ENCODE data around the gene JSRP1. TPM values are rescaled to one million over a fixed set of nuclear protein-coding genes. Genes with fewer than 3 reads are reported as not detected.

The JSRP1 gene
- total RNA-seq, 2 experiments from 2014 or later, result 0.56 to 0.58 TPM

DNA sequence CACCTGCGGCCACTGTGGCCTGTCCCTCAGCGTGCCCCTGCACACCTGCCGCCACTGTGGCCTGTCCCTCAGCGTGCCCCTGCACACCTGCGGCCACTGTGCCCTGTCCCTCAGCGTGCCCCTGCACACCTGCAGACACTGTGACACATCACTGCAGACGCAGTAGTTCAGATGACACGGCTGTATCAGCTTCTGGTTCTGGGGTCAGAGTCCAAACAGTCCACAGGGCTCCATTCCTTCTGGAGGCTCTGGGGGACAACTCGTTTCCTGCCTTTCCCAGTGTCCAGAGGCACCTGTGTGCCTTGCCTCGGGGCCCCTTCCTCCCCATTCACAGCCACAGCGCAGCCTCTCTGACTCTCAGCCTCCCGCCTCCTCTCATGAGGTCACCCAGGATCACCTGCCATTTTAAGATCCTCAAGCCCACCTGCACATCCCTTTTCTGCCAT lies 14.1 kb downstream of the JSRP1 start:
- Histone ChIP-seq H3K4me3 (ENCODE audit: low read length) (no peak overlapping the region), H3K36me3 (ENCODE audit: insufficient read depth, low read length) (peaks cover 65% of the 10 kb centered on the region), H3K27me3 (ENCODE audit: control insufficient read depth in 1 of 2, insufficient read depth in 2 of 2, low read length in 2 of 2) (no peaks in the 10 kb centered on the region), H3K9me3 (ENCODE audit: control insufficient read depth in 1 of 2, insufficient read depth in 1 of 2, low read length in 2 of 2) (no peaks in the 10 kb centered on the region), H3K4me1 (ENCODE audit: insufficient read depth, low read length) (peaks cover 66% of the 10 kb centered on the region), H3K27ac (ENCODE audit: low read depth in 1 of 2, low read length in 2 of 2) (no peak overlapping the region)
- POLR2A ChIA-PET, result interaction anchor here (5.3 kb wide), 1 partner anchor 11 kb away, joined by 44 read pairs; no protein-coding TSS in a partner anchor
- Mint-ChIP-seq H3K36me3 (ENCODE audit: low read depth) (peaks cover 68% of the 10 kb centered on the region), H3K4me3 (peak overlapping the region; percentile 62), H3K9me3 (no peaks in the 10 kb centered on the region), H3K27ac (peak overlapping the region; percentile 99), H3K4me1 (ENCODE audit: low read depth) (peaks cover 55% of the 10 kb centered on the region), H3K27me3 (no peaks in the 10 kb centered on the region)
- TF ChIP-seq, protein P1, sequence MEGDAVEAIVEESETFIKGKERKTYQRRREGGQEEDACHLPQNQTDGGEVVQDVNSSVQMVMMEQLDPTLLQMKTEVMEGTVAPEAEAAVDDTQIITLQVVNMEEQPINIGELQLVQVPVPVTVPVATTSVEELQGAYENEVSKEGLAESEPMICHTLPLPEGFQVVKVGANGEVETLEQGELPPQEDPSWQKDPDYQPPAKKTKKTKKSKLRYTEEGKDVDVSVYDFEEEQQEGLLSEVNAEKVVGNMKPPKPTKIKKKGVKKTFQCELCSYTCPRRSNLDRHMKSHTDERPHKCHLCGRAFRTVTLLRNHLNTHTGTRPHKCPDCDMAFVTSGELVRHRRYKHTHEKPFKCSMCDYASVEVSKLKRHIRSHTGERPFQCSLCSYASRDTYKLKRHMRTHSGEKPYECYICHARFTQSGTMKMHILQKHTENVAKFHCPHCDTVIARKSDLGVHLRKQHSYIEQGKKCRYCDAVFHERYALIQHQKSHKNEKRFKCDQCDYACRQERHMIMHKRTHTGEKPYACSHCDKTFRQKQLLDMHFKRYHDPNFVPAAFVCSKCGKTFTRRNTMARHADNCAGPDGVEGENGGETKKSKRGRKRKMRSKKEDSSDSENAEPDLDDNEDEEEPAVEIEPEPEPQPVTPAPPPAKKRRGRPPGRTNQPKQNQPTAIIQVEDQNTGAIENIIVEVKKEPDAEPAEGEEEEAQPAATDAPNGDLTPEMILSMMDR (IDR thresholded peaks at IDR 0.05), result no peak
- DNase-seq (no peak), ATAC-seq (ENCODE audit: poor library complexity) (no peak)
- CTCF ChIA-PET, result interaction anchor here (0.9 kb wide), 1 partner anchor 86 kb away, joined by 3 read pairs; no protein-coding TSS in a partner anchor
- intact Hi-C loops (cut with DNase I, micrococcal nuclease), result no loop called here

DNA sequence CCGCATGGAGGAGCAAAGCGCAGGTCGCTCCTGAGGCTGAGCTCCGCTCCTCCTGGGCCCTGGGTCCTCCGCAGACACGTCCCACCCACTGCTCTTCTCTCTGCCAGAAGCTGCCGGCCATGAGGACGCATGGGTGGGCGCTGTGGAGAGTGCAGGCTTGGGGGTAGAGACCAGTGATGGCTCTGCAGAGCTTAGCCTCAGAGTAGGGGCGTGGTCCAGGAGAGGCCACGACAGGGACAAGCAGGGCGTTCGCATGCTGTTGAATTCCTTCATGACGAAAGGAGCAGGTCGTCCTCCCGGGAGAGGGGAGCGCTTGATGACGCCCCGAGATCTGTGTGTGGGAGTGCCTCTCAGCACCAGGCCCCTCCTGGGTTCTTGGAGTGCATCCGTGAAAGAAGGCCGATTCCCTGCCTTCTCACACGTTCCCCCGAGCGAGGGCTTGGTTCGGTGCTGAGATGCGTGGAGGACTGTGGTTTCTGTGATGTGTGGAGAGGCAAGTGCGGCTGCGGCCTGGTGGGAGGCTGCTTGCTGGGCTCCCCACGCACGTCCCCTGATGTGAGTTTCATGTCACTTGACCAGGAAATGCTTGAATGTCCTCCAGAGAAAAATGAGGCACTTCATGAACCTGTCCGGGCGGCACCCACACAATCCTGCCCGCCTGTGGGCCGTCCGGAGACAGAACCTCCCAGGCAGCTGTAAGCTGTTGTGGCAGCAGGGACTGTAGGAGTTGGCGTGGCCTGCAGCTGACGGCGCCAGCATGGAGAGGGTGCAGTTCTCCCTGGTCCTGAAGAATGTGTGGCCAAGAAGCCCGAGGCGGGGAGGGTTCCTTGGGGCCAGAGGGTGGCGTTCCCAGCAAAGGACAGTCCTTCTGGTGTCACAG lies 15.1 kb downstream of the JSRP1 start:
- Histone ChIP-seq H3K27ac (ENCODE audit: low read depth in 1 of 2, low read length in 2 of 2) (peak overlapping the region; percentile 34 to 72), H3K4me1 (ENCODE audit: insufficient read depth, low read length) (peaks cover 73% of the 10 kb centered on the region), H3K27me3 (ENCODE audit: control insufficient read depth in 1 of 2, insufficient read depth in 2 of 2, low read length in 2 of 2) (no peaks in the 10 kb centered on the region), H3K36me3 (ENCODE audit: insufficient read depth, low read length) (peaks cover 55% of the 10 kb centered on the region), H3K4me3 (ENCODE audit: low read length) (peak overlapping the region; percentile 56), H3K9me3 (ENCODE audit: control insufficient read depth in 1 of 2, insufficient read depth in 1 of 2, low read length in 2 of 2) (no peaks in the 10 kb centered on the region)
- intact Hi-C loops (cut with DNase I, micrococcal nuclease), result no loop called here
- Mint-ChIP-seq H3K36me3 (ENCODE audit: low read depth) (peaks cover 69% of the 10 kb centered on the region), H3K27me3 (peaks cover 4% of the 10 kb centered on the region), H3K4me3 (peak overlapping the region; percentile 85), H3K9me3 (no peaks in the 10 kb centered on the region), H3K4me1 (ENCODE audit: low read depth) (peaks cover 63% of the 10 kb centered on the region), H3K27ac (peak overlapping the region; percentile 99)
- TF ChIP-seq, protein P1 (IDR thresholded peaks at IDR 0.05), result no peak
- no peak for DNase-seq
- POLR2A ChIA-PET, result interaction anchor here (0.7 to 5.3 kb wide), 7 partner anchors 8 to 235 kb away, joined by 3 to 103 read pairs (median 16); partner anchors contain the start of genes AMH and GADD45B
- CTCF ChIA-PET, result interaction anchor here (0.6 to 1.9 kb wide), 5 partner anchors 10 to 121 kb away, joined by 3 to 5 read pairs (median 4); no protein-coding TSS in a partner anchor
- no peak for ATAC-seq (ENCODE audit: poor library complexity)

DNA sequence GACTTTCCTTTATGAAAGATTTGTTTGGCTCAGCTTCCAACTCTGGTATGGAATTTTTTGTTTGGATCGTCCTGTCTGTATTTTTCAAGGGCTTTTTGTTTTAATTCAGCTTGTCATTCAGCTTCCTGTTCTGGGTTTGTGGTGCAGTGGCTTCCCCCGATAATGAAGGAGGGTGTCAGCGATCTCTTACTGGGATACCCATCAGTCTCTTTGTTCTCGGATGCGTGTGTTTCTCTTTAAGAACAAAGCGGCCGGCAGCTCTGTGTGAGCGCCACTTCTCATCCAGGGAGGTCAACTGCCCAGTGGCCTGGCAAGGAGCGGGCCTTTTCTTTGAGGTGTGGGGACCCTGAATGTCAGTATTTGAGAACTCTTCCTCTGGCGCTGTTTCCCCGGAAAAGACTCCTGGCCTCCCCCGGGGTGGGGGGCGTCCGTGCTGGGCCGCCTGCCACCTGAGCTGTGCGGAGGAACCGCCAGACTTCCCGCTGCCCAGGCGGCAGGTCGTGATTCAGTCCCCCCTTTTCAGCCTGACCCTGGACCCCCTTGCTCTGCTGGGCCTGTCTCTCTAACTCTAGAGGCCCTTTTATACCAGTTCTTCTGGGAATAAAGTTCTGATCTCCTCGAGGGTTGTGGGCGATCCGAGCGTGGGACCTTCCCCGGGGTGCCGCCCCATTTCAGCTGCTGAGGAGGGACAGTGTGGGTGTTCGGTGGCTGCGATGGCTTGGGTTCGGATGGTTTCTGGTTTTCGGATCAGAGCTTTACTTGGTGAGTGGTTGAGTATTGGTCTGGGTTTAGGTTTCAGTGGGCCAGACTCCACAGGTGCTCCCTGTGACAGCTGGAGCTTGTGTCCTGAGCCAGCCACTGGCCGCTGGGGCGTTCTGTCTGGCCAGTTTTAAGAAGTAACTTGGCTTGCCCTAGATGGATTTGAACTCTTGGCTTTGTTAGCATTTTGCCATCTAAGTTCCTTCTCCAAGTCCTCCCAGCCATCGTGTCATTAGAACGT lies 16.1 kb downstream of the JSRP1 start:
- ATAC-seq (ENCODE audit: poor library complexity) (no peak), DNase-seq (peak in 8 of 14 experiments; percentile 24 to 82 (median 48))
- Mint-ChIP-seq H3K36me3 (ENCODE audit: low read depth) (peaks cover 64% of the 10 kb centered on the region), H3K9me3 (no peaks in the 10 kb centered on the region), H3K4me1 (ENCODE audit: low read depth) (peaks cover 68% of the 10 kb centered on the region), H3K27me3 (peaks cover 4% of the 10 kb centered on the region), H3K27ac (peak overlapping the region; percentile 99), H3K4me3 (peak overlapping the region; percentile 85)
- no peaks in the 10 kb centered on the region for H3K9me3 ChIP-seq (ENCODE audit: control insufficient read depth in 1 of 2, insufficient read depth in 1 of 2, low read length in 2 of 2)
- H3K4me3 ChIP-seq (ENCODE audit: low read length), result peak overlapping the region; percentile 56
- no peaks in the 10 kb centered on the region for H3K27me3 ChIP-seq (ENCODE audit: control insufficient read depth in 1 of 2, insufficient read depth in 2 of 2, low read length in 2 of 2)
- POLR2A ChIA-PET, result interaction anchor here (0.6 to 5.3 kb wide), 21 partner anchors 9 to 381 kb away, joined by 3 to 103 read pairs (median 5); partner anchors contain the start of genes AMH, GADD45B, JSRP1 and LMNB2
- TF ChIP-seq, protein P1 (IDR thresholded peaks at IDR 0.05), result no peak
- H3K27ac ChIP-seq (ENCODE audit: low read depth in 1 of 2, low read length in 2 of 2), result peak overlapping the region; percentile 70 to 72
- CTCF ChIA-PET, result interaction anchor here (0.6 to 3.0 kb wide), 7 partner anchors 11 to 120 kb away, joined by 3 to 16 read pairs (median 5); no protein-coding TSS in a partner anchor
- intact Hi-C loops (cut with DNase I, micrococcal nuclease), result loop anchor here (2.0 to 10.0 kb wide), 5 partner anchors 87 to 375 kb away; partner anchors contain the start of gene BTBD2 (in 1 of the 2)
- H3K36me3 ChIP-seq (ENCODE audit: insufficient read depth, low read length), result peaks cover 45% of the 10 kb centered on the region
- H3K4me1 ChIP-seq (ENCODE audit: insufficient read depth, low read length), result peaks cover 79% of the 10 kb centered on the region

Measured in CD4-positive, alpha-beta T cell (primary cell).